ENCODE measurements around the gene MIA. TPM values are rescaled to one million over a fixed set of nuclear protein-coding genes. Genes with fewer than 3 reads are reported as not detected.
"Not testable (repeated sequence)": the region's sequence is repeated elsewhere in the genome, so short reads cannot be mapped to it uniquely, and the experiment has no call there.

Gene MIA
- total RNA-seq, 1 donor from 2014 or later = not detected

- peak; percentile 58 for DNase-seq (ENCODE audit: low read depth)
Observed at GRCh38 chr19:40818480-40819399, 43.4 kb downstream of the MIA start.

GRCh38 chr19:40819479-40820234, 44.3 kb downstream of the MIA start:
- DNase-seq (ENCODE audit: low read depth) = peak; percentile 59

- DNase-seq (ENCODE audit: low read depth) = no peak
Observed at GRCh38 chr19:40822161-40822560, 46.8 kb downstream of the MIA start.

GRCh38 chr19:40822704-40823553, 47.6 kb downstream of the MIA start:
- not testable (repeated sequence) for DNase-seq (ENCODE audit: low read depth)

- not testable (repeated sequence) for DNase-seq (ENCODE audit: low read depth)
Observed at GRCh38 chr19:40824916-40825315, 49.6 kb downstream of the MIA start.

- DNase-seq (ENCODE audit: low read depth) = not testable (repeated sequence)
Observed at GRCh38 chr19:40825460-40826095, 50.3 kb downstream of the MIA start.

- DNase-seq (ENCODE audit: low read depth) = not testable (repeated sequence)
Observed at GRCh38 chr19:40826312-40826698, 51.0 kb downstream of the MIA start.

GRCh38 chr19:40826699-40827385, 51.5 kb downstream of the MIA start:
- not testable (repeated sequence) for DNase-seq (ENCODE audit: low read depth)

Other genes starting within 250 kb of the MIA start
- 27.8 and 32.2 TPM in 2 replicates for gene SHKBP1, start 198.6 kb upstream of the MIA start, total RNA-seq
- 3.7 and 11.0 TPM in 2 replicates for gene LTBP4, start 174.2 kb upstream of the MIA start, total RNA-seq
- gene NUMBL, start 84.9 kb upstream of the MIA start, total RNA-seq = 75.4 and 112 TPM in 2 replicates
- gene COQ8B, start 58.6 kb upstream of the MIA start, total RNA-seq = 72.4 and 109 TPM in 2 replicates
- gene ITPKC, start 58.4 kb upstream of the MIA start, total RNA-seq = 14.1 and 15.6 TPM in 2 replicates
- 2.2 and 3.6 TPM in 2 replicates for gene ACTMAP, start 25.0 kb upstream of the MIA start, total RNA-seq
- 37.3 and 52.8 TPM in 2 replicates for gene SNRPA, start 24.3 kb upstream of the MIA start, total RNA-seq
- gene RAB4B, start 2.7 kb downstream of the MIA start, total RNA-seq = 19.6 and 21.4 TPM in 2 replicates
- gene EGLN2, start 23.7 kb downstream of the MIA start, total RNA-seq = 59.3 and 65.8 TPM in 2 replicates
- not detected in 2 replicates for gene CYP2A6, start 74.9 kb downstream of the MIA start, total RNA-seq
- gene CYP2A7, start 106.7 kb downstream of the MIA start, total RNA-seq = not detected in 2 replicates
- not detected in 2 replicates for gene CYP2B6, start 215.8 kb downstream of the MIA start, total RNA-seq

All from myocyte (in vitro differentiated cells).